Measurements from ENCODE around the gene UBXN11.

GRCh38 chr1:26356106-26356505 is 49.7 kb upstream of the UBXN11 start:
- no peak for TF ChIP-seq CTCF (IDR thresholded peaks at IDR 0.05)
- TF ChIP-seq CHD2 (IDR thresholded peaks at IDR 0.05; ENCODE audit: low read length, partially characterized antibody) = no peak
- no peak for TF ChIP-seq KDM1A (IDR thresholded peaks at IDR 0.05; ENCODE audit: low read depth)
- TF ChIP-seq CHD4 (IDR thresholded peaks at IDR 0.05; ENCODE audit: borderline replicate concordance) = no peak
- no peak for TF ChIP-seq EP300 (IDR thresholded peaks at IDR 0.05)
- TF ChIP-seq MAZ (IDR thresholded peaks at IDR 0.05; ENCODE audit: borderline replicate concordance, low read depth, low read length) = no peak
- no peak for TF ChIP-seq BHLHE40 (IDR thresholded peaks at IDR 0.05; ENCODE audit: low read depth, low read length)
- TF ChIP-seq USF2 (IDR thresholded peaks at IDR 0.05) = no peak
- TF ChIP-seq POLR2A (IDR thresholded peaks at IDR 0.05; ENCODE audit: low read length) = no peak
- TF ChIP-seq SMC3 (IDR thresholded peaks at IDR 0.05) = no peak
- TF ChIP-seq RFX5 (IDR thresholded peaks at IDR 0.05) = no peak
- TF ChIP-seq PHF8 (IDR thresholded peaks at IDR 0.05; ENCODE audit: borderline replicate concordance, low read depth) = no peak
- no peak for TF ChIP-seq MAX (IDR thresholded peaks at IDR 0.05)
